Gastroesophageal sphincter (tissue), 4 donors: ENCODE data around the gene DDX6. TPM values are rescaled to one million over a fixed set of nuclear protein-coding genes. Genes with fewer than 3 reads are reported as not detected.
"Not testable (repeated sequence)": the region's sequence is repeated elsewhere in the genome, so short reads cannot be mapped to it uniquely, and the experiment has no call there.

Source experiments
- ATAC-seq: fragments of 150-250 bp; one replicate; pipeline ENCODE4 v1.9.1; 2016; ENCODE audit warnings: mild to moderate bottlenecking, moderate library complexity
- H3K27ac ChIP-seq, 4 donors: fragments of 200-600 bp; sonication (generic) in 3 of 4; 1 replicate in 3 of 4; 2 replicates in 1 of 4; pipeline ENCODE4 v1.5.1; 2016 to 2019
- H3K27me3 ChIP-seq: fragments of 200-600 bp; sonication (generic); one replicate; pipeline ENCODE4 v1.5.1; 2019
- H3K36me3 ChIP-seq, 2 donors: fragments of 200-600 bp; sonication (generic); one replicate each; pipeline ENCODE4 v1.5.1; 2019; ENCODE audit warnings: control low read depth in 1 of 2
- H3K4me1 ChIP-seq, 3 donors: fragments of 200-600 bp; sonication (generic); 1 replicate in 2 of 3; 2 replicates in 1 of 3; pipeline ENCODE4 v1.5.1; 2016 to 2019; ENCODE audit warnings: control low read depth in 2 of 3
- H3K4me3 ChIP-seq, 2 donors: fragments of 200-600 bp; sonication (generic); one replicate each; pipeline ENCODE4 v1.5.1; 2019; ENCODE audit warnings: mild to moderate bottlenecking in 1 of 2, moderate library complexity in 1 of 2
- H3K9me3 ChIP-seq, 3 donors: fragments of 200-600 bp; sonication (generic); one replicate each; pipeline ENCODE4 v1.5.1; 2017 to 2019; ENCODE audit warnings: control low read depth in 2 of 3
- CTCF ChIP-seq, 4 experiments: fragments of 200-600 bp in 2 of 4; fragments of 450-650 bp in 2 of 4; sonication (generic) in 1 of 4; IDR thresholded peaks; one replicate each; pipeline ENCODE4 v1.5.1; 2017 to 2019; ENCODE audit warnings: antibody characterized with exemption in 4 of 4, mild to moderate bottlenecking in 2 of 4, moderate library complexity in 2 of 4
- EP300 ChIP-seq: sonication (generic); formaldehyde crosslinking; IDR thresholded peaks from one replicate; pipeline ENCODE4 v1.6.1; 2017; ENCODE audit warnings: antibody characterized with exemption, mild to moderate bottlenecking
- POLR2A ChIP-seq, 2 donors: fragments of 450-650 bp; IDR thresholded peaks; one replicate each; pipeline ENCODE4 v1.6.1; 2017; ENCODE audit warnings: antibody characterized with exemption in 2 of 2, mild to moderate bottlenecking in 2 of 2, moderate library complexity in 1 of 2
- POLR2AphosphoS5 ChIP-seq: sonication (generic); formaldehyde crosslinking; IDR thresholded peaks from one replicate; pipeline ENCODE4 v1.6.1; 2017; ENCODE audit warnings: antibody characterized with exemption
- WGBS, 2 donors: methylation state at CpG; one replicate each; pipeline ENCODE4 v1.1.5; 2018; ENCODE audit warnings: low coverage in 1 of 2; 5-methylcytosine and 5-hydroxymethylcytosine counted together
- total RNA-seq, 4 donors: library from RNA; depleted of rRNA; stranded (reverse); fragments of >200 nt; gene quantifications; one replicate each; pipeline ENCODE4 v1.1.0, GENCODE V29; 2016

The DDX6 gene
- total RNA-seq, 4 donors from 2014 or later: 111 to 163 (median 116) TPM

GRCh38 chr11:118742304-118742703, 48.7 kb downstream of the DDX6 start:
- Histone ChIP-seq H3K27me3 (no peaks in the 10 kb centered on the region), H3K36me3 (peaks cover 0 to 2% of the 10 kb centered on the region in 2 donors), H3K4me3 (no peak overlapping the region), H3K4me1 (no peaks in the 10 kb centered on the region), H3K9me3 (no peaks in the 10 kb centered on the region), H3K27ac (no peak overlapping the region)
- WGBS, 2 donors: 89 to 97% methylated on average over 5 to 6 of the region's 6 CpGs
- ATAC-seq: no peak
- no peak for TF ChIP-seq POLR2AphosphoS5
- no peak for TF ChIP-seq CTCF (IDR thresholded peaks at IDR 0.05)
- TF ChIP-seq POLR2A (IDR thresholded peaks at IDR 0.05): no peak
- TF ChIP-seq EP300: no peak

DNA sequence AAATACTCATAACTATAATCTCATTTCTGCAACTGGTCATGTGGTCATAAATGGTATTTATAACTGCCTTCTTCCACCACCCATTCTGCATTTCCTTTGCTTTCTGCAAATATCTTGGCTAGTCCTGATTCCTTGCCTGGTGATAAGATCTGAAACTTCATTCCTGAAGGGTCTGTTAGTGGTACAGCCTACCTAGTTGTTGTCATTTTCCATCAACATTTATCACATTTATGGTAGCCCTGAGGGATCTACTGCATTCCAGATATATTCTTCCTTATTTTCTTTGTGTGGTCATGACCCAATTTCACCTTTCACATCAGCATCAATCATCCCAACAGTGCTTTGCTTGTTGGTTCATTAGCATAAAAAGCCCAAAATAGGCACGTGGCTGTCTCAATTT, 50.1 kb downstream of the DDX6 start:
- TF ChIP-seq EP300 (no peak), POLR2AphosphoS5 (no peak), POLR2A (IDR thresholded peaks at IDR 0.05) (no peak), CTCF (IDR thresholded peaks at IDR 0.05) (no peak)
- Histone ChIP-seq H3K4me3 (no peak overlapping the region), H3K27ac (no peak overlapping the region), H3K4me1 (no peaks in the 10 kb centered on the region), H3K36me3 (no peaks in the 10 kb centered on the region), H3K9me3 (no peaks in the 10 kb centered on the region), H3K27me3 (no peaks in the 10 kb centered on the region)
- no peak for ATAC-seq
- 67 to 80% methylated on average over 1 of the region's 1 CpG for WGBS, 2 donors

DNA sequence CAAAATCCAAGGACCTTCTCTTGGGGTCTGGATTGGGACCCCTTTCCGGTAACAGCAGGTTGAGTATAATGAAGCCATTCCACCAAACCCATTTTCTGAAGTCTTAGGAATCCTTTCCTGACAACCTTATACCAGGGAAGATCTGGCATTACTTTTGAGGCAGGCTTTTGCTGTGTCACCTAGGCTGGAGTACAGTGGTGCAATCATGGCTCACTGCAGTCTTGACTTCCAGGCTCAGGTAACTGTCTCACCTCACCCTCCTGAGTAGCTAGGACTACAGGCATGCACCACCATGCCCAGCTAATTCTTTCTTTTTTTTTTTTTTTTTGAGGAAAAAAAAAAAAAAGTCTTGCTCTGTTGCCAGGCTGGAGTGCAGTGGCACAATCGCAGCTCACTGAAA, 55.8 kb downstream of the DDX6 start:
- H3K27me3 ChIP-seq: peaks cover 5% of the 10 kb centered on the region
- H3K4me3 ChIP-seq: no peak overlapping the region
- no peaks in the 10 kb centered on the region for H3K9me3 ChIP-seq
- TF ChIP-seq EP300: no peak
- TF ChIP-seq POLR2A (IDR thresholded peaks at IDR 0.05): no peak
- TF ChIP-seq CTCF (IDR thresholded peaks at IDR 0.05): no peak
- TF ChIP-seq POLR2AphosphoS5: no peak
- H3K27ac ChIP-seq: no peak overlapping the region
- H3K36me3 ChIP-seq: no peaks in the 10 kb centered on the region
- ATAC-seq: no peak
- H3K4me1 ChIP-seq: no peaks in the 10 kb centered on the region
- 100% methylated on average over 1 of the region's 2 CpGs; no CpG with 5 or more reads in 1 of the 2 donors for WGBS, 2 donors

DNA sequence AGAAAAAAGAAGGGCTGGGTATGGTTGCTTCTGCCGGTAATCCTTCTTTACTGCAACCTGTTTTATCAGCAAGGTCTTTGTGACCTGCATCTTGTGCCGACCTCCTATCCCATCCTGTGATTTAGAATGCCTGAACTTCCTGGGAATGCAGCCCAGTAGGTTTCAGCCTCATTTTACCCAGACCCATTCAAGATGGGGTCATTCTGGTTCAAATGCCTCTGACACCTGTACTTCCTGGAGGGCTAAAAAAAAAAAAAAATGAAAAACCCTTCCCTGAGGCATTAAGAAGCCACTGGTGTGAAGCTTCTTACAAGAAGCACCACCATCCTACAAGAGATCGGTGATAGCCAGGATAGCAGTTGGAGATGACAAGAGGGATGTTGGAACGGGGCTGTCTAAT, 56.9 kb downstream of the DDX6 start:
- H3K4me3 ChIP-seq: no peak overlapping the region
- H3K36me3 ChIP-seq: no peaks in the 10 kb centered on the region
- H3K4me1 ChIP-seq: no peaks in the 10 kb centered on the region
- H3K27me3 ChIP-seq: peaks cover 5% of the 10 kb centered on the region
- WGBS, 2 donors: 49 to 78% methylated on average over 3 to 4 of the region's 4 CpGs
- no peak overlapping the region for H3K27ac ChIP-seq
- ATAC-seq: no peak
- no peaks in the 10 kb centered on the region for H3K9me3 ChIP-seq
- TF ChIP-seq POLR2AphosphoS5 (no peak), POLR2A (IDR thresholded peaks at IDR 0.05) (no peak), CTCF (IDR thresholded peaks at IDR 0.05) (no peak), EP300 (no peak)

- not testable (repeated sequence) for H3K4me3 ChIP-seq, H3K9me3 ChIP-seq, ATAC-seq, H3K36me3 ChIP-seq, H3K27me3 ChIP-seq, H3K4me1 ChIP-seq, H3K27ac ChIP-seq
- WGBS, 2 donors: 55% methylated on average over 4 of the region's 6 CpGs; no CpG with 5 or more reads in 1 of the 2 donors
Measured at GRCh38 chr11:118729753-118730152, 61.2 kb downstream of the DDX6 start.

DNA sequence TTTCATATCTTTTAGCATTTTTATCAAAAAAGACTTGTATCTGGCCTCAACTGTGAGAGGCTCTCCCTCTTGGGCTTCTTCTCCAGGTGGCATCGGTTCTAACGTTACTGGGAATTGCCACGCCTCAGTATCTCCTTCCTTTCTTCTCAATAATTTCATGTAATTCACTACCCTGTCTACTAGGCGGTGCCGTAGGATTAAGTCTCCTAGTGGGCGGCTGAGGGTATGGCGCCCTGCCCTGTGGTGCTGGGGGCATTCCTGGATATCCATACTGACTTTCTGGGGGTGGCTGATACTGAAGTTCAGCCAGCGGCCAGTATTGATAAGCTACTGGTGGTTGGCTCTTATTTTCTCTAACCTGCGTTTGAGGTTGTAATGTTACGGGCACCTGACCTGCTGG, 62.9 kb downstream of the DDX6 start:
- not testable (repeated sequence) for ATAC-seq, H3K4me3 ChIP-seq, H3K27me3 ChIP-seq, H3K36me3 ChIP-seq, H3K9me3 ChIP-seq, H3K4me1 ChIP-seq, H3K27ac ChIP-seq
- WGBS, 2 donors: 89 to 94% methylated on average over 8 to 10 of the region's 10 CpGs

DNA sequence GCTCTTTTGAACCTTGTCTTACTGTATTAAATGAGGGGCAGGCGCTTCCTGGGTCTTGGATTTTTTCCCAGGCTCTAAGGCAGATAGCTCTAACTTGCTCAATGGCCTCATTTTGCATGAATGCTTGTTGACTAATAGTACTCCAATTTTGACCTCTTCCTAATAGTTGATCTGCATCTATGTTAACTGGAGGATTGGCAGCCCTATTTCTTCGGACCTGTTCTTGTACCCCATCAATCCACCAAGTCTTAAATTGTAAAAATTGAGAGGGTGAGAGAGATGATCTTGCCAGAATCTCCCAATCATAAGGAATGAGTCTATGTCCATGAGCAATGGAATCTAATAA, 63.3 kb downstream of the DDX6 start:
- not testable (repeated sequence) for ATAC-seq, H3K27me3 ChIP-seq, H3K9me3 ChIP-seq, H3K4me3 ChIP-seq, H3K36me3 ChIP-seq, H3K4me1 ChIP-seq, H3K27ac ChIP-seq
- WGBS, 2 donors: 60% methylated on average over 1 of the region's 2 CpGs; no CpG with 5 or more reads in 1 of the 2 donors

- WGBS, 2 donors: 55 to 62% methylated on average over 4 to 5 of the region's 8 CpGs
- H3K27ac ChIP-seq, ATAC-seq, H3K36me3 ChIP-seq, H3K4me3 ChIP-seq, H3K4me1 ChIP-seq, H3K9me3 ChIP-seq, H3K27me3 ChIP-seq: not testable (repeated sequence)
Measured at GRCh38 chr11:118727001-118727720, 63.8 kb downstream of the DDX6 start.

DNA sequence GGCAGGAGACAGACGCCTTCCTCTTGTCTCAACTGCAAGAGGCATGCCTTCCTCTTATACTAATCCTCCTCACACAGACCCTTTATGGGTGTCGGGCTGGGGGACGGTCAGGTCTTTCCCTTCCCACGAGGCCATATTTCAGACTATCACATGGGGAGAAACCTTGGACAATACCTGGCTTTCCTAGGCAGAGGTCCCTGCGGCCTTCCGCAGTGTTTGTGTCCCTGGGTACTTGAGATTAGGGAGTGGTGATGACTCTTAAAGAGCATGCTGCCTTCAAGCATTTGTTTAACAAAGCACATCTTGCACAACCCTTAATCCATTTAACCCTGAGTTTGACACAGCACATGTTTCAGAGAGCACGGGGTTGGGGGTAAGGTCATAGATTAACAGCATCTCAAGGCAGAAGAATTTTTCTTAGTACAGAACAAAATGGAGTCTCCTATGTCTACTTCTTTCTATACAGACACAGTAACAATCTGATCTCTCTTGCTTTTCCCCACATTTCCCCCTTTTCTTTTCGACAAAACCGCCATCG, 69.4 kb downstream of the DDX6 start:
- H3K4me1 ChIP-seq, H3K9me3 ChIP-seq, ATAC-seq, H3K27me3 ChIP-seq, H3K4me3 ChIP-seq, H3K27ac ChIP-seq, H3K36me3 ChIP-seq: not testable (repeated sequence)
- WGBS, 2 donors: 50% methylated on average over 1 of the region's 10 CpGs; no CpG with 5 or more reads in 1 of the 2 donors
